ENCODE measurements around the gene GHRHR. TPM values are rescaled to one million over a fixed set of nuclear protein-coding genes. Genes with fewer than 3 reads are reported as not detected.

The GHRHR gene
- total and polyA plus RNA-seq, 9 of the 15 experiments (the other 6 are each of a cell fraction or from before 2014, with no cell fraction given): not detected

- no peak for TF ChIP-seq IRF1 (CRISPR knock-in tag; IDR thresholded peaks at IDR 0.05; ENCODE audit: borderline replicate concordance)
- TF ChIP-seq ZNF586 (CRISPR knock-in tag; conservative IDR thresholded peaks at IDR 0.05): no peak
- TF ChIP-seq CHD1 (IDR thresholded peaks at IDR 0.05; ENCODE audit: low read length): no peak
- TF ChIP-seq KHSRP (IDR thresholded peaks at IDR 0.05): no peak
- no peak for TF ChIP-seq TAF1 (IDR thresholded peaks at IDR 0.05; ENCODE audit: control insufficient read depth, extremely low read depth, insufficient read depth, low read length, severe bottlenecking)
- no peak for TF ChIP-seq ZNF232 (CRISPR knock-in tag; IDR thresholded peaks at IDR 0.05)
- TF ChIP-seq PHF20 (IDR thresholded peaks at IDR 0.05; ENCODE audit: partially characterized antibody): no peak
- no peak for TF ChIP-seq GMEB1 (CRISPR knock-in tag; IDR thresholded peaks at IDR 0.05)
- TF ChIP-seq EHMT2 (IDR thresholded peaks at IDR 0.05): peak; percentile 71; the same call in 1 of the 2 replicates
- no peak for TF ChIP-seq PTBP1 (IDR thresholded peaks at IDR 0.05; ENCODE audit: low read depth, low read length)
- TF ChIP-seq MECOM (CRISPR knock-in tag; IDR thresholded peaks at IDR 0.05): no peak
- TF ChIP-seq HES1 (IDR thresholded peaks at IDR 0.05; ENCODE audit: low read depth): no peak
- no peak for TF ChIP-seq USF1 (CRISPR knock-in tag; IDR thresholded peaks at IDR 0.05)
- no peak for TF ChIP-seq ZZZ3 (IDR thresholded peaks at IDR 0.05)
- no peak for TF ChIP-seq HOMEZ (CRISPR knock-in tag; IDR thresholded peaks at IDR 0.05)
- no peak for TF ChIP-seq JUN (IDR thresholded peaks at IDR 0.05; ENCODE audit: borderline replicate concordance, low read depth, low read length)
- no peak for TF ChIP-seq JUN (CRISPR knock-in tag; IDR thresholded peaks at IDR 0.05; ENCODE audit: borderline replicate concordance)
- no peak for TF ChIP-seq HDAC1 (IDR thresholded peaks at IDR 0.05)
- no peak for TF ChIP-seq SRF (CRISPR knock-in tag; IDR thresholded peaks at IDR 0.05)
These were observed 6.9 kb downstream of the GHRHR start (continued) for GRCh38 chr7:30970594-30971094.

Data from K562 (cell line).